Endometrial microvascular endothelial cells (primary cell): ENCODE data around the gene SEPTIN7. TPM values are rescaled to one million over a fixed set of nuclear protein-coding genes. Genes with fewer than 3 reads are reported as not detected.
"Not testable (repeated sequence)": the region's sequence is repeated elsewhere in the genome, so short reads cannot be mapped to it uniquely, and the experiment has no call there.

ENCODE experiments used
- in situ Hi-C: cut with HindIII; loops from 2 replicates; pipeline ENCODE4 v1.10.0; 2017; ENCODE audit warnings: low sequenced_read_pairs, low pct_unique_long_range_greater_than_20kb; ENCODE audit errors: inconsistent ontology term
- total RNA-seq: library from RNA; depleted of rRNA; stranded (reverse); fragments of >200 nt; gene quantifications from one replicate; pipeline ENCODE4 v1.2.3, GENCODE V29; 2015; ENCODE audit errors: inconsistent ontology term

The SEPTIN7 gene
- total RNA-seq, result 225 TPM

DNA sequence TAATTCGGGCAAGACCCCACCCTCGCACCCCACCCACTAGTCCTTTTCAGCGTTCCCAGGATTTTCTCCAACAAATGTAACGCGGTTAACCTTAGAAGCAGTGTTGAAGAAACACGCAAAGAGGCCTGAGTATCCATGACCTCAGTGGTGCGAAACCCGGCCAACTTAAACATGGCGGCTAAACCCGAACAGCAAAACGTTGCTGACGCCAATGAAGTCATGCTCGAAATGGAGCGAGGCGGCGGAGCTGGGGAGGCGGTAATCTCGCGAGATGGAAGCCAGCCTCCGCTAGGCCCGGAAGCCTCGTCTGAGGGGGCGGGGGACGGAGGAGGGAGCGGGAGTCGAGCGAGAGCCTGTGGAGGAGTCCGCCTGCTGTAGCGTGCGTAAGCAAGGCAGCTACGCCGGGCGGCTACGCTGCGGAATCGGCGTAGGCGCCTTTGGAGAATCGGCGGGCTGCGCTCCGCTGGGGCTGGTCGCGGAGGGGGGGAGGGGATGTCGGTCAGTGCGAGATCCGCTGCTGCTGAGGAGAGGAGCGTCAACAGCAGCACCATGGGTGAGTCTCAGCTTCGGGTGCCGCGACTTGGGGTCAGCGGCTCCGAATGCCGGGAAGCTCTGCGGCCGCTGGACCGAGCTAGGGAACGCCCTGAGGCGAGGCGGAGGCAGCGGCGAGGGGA is at the start of gene SEPTIN7:
Gene SEPTIN7, plus strand, starts transcription at position 340 of the 674 bp plus-strand sequence. Its CDS starts 153 bp downstream, at position 493.
- in situ Hi-C loops, result loop anchor here (25.0 kb wide), 1 partner anchor 89 kb away; no protein-coding TSS in a partner anchor

DNA sequence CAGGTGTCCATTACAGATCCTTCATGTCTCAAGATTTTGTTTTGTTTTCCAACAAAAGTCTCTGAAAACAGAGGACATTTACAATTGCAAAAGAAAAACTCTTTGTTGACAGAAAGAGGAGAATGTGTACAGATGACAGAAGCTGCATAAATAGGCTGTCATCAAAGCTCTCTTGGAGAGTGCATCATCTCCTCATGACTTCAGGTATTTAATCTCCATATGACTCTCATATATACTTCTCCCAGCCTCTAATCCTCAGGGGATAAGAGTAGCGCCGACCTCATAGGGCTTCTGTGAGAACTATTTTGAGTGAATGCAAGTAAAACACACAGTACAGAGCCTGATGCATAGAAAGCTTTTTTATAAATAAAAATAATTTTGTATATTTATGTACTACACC is 48.1 kb upstream of the SEPTIN7 start:
- in situ Hi-C loops, result no loop called here

DNA sequence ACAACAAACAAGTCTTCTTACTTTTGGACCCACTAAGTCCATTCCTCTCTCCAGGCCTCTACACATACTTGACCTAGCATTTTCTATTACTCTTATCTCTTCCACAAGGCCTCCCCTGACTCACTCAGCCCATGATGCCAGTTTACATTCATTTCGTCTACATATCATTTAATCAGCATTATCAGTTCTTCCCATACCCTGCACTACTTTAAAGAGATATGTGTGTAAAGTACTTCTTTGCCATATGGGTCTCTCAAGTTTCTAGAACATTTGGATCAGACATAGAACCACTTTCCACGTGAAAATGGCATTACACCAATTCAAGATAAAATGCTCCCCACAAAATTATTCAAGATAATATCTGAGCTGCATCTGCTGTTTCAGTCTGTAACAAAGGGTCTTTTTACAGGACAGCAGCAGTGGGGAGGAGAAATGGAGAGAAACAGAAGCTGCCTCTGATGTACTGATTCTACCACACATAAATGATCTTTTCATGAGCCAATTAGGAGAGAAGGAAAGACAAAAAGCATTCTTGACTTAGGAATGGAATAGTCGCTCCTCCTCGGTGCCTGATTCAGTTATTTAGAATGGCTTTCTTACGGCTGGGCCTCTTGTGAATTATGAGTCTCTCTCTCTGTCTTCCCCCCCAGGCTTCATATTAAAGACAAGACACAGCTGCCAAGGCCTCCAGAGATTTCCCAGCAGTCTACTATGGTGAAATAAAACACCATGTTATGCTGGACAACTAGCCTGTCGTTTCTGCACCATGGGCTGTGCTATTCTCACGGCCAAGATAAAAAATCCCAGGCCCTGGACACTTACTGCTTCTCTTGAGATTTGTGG is 46.9 kb upstream of the SEPTIN7 start:
- in situ Hi-C loops, result no loop called here

DNA sequence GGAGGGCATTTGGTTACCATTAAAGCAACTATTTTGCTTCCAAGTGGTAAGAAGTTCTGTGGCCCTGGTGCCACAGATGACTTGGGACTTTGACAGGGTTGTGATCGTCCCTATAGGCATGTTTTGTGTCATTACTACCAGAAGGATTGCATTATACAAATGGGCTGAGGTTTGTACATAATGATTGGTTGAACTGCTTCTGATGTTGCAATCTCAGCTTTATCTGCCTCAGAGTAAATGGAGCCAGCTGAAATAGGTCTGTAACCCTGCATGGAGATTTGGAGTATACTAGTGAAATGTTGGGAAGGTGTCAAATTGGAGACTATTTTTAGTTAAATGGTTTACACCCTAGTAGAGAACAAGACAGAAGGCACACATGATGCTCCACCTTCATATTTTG is 46.1 kb upstream of the SEPTIN7 start:
- in situ Hi-C loops, result no loop called here

DNA sequence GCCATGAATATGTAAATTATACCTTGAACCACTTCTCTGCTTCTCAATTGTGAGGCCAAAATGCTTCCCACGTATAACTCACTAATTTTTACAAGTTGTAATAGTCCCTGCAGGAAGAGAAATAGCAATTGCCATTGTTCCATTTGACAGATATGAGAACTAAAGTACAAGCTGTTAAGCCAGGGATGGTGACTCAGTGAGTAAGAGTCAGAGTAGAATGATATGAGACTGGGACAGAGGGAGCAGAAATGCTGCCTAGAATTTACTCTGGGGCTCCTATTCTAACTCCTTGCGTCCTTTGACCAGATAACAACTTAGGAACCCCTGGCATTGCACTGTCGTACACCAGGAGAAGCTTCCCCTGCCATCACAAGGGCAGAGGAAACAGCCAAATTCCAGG is 45.1 kb upstream of the SEPTIN7 start:
- in situ Hi-C loops, result no loop called here

DNA sequence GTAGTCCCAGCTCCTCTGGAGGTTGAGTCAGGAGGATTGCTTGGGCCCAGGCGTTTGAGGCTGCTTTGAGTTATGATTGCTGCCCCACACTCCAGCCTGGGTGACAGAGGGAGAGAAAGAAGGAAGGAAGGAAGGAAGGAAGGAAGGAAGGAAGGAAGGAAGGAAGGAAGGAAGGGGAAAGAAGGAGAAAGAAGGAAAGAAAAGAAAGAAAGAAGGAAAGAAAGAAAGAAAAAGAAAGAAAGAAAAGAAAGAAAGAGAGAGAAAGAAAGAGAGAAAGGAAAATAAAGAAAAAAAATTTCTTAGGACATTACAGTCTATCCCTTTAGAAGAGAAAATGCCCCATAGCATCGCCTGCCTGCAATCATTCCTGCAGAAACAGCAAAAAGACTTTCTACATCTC is 44.4 kb upstream of the SEPTIN7 start:
- in situ Hi-C loops, result not testable (repeated sequence)

DNA sequence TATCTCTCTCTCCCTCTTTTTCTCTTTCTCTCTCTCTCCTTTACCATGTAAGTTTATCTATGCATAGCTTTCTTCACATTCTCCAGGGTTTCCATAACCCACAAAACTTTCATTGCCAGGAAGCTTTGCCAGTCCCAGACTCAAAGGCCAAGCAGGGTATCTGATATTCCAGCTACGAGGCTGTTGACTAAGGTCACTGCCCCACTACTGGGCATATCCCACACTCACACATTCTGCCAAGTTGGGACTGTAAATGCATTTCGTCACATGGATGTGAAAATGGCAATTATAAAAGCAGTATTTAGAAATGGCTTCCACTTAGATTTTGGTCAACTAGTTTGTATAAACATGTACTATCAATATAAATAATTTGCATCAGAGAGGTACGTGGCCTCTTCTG is 43.3 kb upstream of the SEPTIN7 start:
- in situ Hi-C loops, result no loop called here

DNA sequence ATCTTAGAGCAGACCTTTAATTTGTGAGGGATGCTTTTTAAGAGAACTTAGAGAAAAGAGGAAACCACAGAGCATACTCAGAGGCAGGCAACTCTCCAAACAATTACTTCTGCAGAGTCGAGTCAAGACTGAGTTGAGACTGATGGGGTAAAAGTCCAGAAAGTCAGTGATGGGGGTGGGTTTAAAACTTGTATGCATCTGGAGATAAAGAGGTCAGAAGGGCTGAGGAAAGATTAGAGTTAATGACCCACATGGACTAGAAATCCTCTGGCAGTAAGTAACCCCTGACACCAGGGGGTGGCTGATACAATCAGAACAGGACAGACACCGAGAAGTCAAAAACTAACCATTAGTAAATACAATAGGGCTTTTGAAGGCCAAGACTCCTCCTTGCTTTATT is 42.4 kb upstream of the SEPTIN7 start:
- in situ Hi-C loops, result no loop called here

DNA sequence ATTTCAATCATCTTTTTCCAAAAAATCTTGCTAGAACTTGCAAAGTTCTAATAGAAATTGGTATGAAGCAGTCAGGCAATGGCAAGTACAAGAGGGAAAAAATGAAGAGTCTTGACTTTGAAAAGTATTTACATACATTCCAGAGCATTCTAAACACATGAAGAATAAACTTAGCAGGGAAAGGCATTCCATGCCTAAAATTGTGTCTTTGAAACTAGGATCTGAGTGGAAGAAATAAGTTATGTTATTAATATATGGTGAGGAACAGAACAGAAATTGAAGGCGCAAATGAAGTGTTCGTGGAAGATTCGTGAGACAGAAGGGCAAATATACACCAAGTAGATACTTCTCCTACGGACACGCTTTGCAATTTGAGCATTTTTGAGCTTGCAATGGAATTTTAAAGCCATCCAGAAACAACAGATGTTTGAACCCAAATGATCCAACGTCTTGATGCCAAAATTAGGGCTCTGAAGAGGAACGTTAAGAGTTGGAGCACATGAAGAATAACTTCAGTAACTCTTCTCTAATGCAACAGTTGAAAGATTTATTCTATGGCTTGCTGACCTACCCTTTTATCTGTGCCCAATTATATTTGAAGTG is 40.6 kb upstream of the SEPTIN7 start:
- in situ Hi-C loops, result no loop called here

DNA sequence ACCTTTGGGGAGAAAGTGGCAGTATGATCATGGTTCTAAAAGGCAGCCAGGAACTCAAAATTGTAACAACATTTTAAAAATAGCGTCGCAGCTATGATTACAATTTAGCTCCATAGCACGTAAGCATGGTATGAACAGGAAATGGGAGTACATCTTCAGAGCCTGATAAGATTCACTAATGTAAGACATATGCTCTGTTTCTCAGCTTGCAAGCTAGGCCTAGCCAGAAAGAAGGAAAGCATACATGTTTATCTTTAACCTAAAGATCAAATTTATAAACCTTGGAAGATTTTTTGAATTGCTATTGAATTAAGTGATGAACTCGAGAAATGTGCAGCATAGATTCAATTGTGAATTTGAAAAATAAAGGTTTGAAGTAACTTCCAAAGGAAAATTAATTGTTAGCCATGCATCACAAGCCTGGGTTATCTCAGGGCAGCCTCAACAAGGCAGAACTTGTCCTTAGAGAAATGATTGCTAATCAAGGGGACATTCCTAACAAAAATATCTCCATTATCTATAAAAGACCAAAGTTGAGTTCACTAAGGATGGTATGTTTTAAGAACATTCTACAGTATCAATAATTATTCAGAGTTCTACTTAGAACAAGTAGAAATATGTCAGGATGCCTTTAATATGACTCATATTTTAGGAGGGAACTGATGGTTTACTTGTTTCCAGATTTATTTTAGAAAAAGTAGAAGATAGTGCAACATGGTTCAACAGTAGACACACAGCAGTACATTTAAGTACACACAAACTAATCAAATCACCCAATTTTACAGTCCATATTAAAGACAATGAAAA is 38.8 kb upstream of the SEPTIN7 start:
- in situ Hi-C loops, result no loop called here

DNA sequence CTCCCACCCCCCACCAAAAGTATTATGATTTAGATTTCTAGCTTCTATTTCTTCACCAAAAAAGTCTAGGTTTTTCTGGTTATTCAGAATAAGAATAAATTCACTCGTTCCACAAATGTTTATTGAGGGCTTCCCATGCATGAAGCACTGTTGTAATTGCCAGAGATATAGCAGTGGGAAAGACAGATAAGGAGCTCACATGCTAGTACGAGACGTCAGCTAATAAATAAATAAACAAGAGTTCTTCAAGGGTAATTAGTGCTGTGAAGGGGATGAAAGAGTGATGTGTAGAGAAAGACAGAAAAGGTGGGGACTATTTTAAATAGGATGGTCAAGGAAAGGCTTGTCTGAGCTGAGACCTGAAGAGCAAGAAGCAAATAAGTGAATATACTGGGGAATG is 38.1 kb upstream of the SEPTIN7 start:
- in situ Hi-C loops, result no loop called here

DNA sequence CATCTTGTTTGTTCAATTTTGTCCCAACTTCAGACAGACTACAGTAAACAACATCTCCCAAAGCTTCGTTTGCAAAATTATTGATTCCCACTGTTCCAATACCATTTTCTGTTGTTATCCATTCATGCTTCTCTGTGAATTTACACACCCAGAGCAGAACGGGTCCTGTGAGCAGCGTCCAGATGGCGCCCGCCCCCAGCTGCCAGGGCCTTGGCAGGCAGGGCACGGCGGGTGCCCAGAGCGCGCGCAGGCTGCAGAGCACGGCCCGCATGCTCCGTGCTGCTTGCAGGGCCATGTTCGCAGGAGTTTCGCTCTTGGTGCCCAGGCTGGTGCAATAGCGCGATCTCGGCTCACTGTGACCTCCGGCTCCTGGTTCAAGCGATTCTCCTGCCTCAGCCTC is 32.5 kb upstream of the SEPTIN7 start:
- in situ Hi-C loops, result no loop called here

DNA sequence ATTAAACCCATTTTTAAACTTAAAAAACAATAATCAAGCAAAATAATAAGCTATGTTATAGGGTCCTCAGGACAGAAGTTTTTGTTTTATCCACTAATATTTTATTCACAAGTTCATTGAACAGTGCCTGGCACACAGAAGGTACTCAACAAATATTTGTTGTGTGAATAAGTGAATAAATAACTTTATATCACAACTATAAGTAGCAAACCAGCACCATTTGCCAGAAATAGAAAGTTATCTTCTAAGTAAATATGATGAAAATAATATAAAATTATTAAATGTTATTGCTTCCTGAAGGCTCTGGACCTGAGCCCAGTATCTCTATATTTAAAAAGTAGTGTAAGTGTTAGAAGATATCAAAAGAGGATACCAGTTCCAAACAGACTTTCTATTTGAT is 29.1 kb upstream of the SEPTIN7 start:
- in situ Hi-C loops, result no loop called here

DNA sequence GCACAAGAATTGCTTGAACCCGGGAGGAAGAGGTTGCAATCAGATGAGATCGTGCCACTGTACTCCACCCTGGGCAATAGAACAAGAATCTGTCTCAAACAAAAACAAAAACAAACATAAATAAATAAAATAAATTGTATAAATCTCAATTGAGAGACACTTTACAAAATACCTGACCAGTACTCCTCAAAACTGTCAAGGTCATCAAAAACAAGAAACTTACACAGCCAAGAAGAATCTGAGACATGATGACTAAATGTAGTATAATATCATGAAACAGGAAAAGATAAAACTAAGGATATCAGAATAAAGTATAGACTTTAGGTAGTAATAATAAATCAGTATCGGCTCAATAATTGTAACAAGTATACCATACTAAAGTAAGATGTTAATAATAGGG is 26.9 kb upstream of the SEPTIN7 start:
- in situ Hi-C loops, result no loop called here

DNA sequence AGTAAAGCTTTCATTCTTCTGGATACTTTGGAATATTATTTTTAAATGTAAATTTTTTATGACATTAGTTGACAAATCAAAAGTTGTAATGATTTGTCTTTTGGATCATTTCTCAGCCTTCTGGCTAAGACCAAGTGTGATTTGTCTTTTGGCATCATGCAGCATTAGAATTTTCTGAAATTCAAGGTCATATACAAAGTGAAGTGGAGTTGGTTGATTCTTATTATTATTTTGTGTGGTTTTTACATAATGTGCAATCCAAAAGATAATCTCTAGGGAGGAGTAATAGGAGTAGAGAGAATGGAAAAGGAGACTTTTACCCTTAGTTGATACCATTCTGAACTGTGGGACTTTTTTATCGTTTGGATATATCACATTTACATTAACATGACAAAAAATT is 24.2 kb upstream of the SEPTIN7 start:
- in situ Hi-C loops, result no loop called here

DNA sequence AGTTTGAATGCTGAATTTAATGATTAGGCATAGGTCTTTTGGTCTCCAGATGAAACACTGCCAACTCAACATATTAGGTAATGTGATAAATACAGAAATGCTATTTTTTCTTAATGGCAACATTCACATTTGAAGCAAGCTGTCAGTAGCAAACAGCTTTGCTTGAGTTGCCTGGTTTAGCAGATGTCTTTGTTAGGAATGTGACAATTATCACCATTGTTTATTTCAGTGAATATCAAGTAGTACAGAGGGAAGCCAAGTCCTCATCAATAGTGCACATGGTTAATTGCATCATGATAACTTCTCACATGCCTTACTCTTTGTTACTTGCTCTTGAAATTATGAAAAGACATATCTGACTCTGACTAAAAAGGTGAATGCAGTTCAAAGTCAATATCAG is 23.7 kb upstream of the SEPTIN7 start:
- in situ Hi-C loops, result no loop called here

DNA sequence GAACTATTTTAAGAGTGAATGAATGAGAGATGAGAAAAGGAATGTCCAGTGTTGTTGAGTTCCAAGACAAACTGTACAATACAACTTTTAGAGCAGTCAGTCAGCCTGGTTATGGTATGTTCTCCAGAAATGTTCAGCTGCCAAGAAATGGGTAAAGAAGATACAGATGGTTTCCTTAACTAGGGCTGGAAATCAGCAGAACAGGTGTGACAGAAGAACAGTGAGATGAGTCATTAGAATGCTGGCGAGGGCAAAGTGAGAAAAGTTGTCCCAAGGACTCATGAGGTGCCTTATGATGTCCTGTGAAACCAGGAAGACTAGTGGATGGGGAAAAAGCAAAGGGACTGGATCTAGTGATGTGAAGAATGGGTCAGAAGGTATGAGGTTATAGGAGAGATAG is 20.8 kb upstream of the SEPTIN7 start:
- in situ Hi-C loops, result no loop called here

DNA sequence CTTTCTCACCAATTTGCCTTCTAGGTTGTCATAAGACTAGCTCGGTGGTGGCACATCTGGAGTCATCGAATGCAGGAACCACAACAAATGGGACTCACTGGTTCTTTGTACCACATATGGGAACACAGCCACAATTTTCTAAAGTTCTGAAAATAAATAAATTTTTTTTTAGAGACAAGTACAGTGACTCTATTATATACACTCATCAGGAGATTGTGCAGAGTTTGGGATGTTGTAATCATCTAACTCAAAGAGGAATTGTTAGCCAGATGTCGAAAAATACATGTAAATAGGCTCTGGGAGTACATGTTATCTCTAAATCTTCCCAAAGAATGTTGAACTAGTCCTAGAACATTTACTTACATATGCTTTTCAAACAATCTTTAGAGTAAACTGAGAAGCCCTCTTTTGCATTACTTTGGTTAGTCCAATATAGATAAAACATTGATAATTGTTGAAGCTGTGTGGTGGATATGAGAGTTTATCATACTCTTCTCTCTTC is 19.6 kb upstream of the SEPTIN7 start:
- in situ Hi-C loops, result no loop called here
